Neuronal stem cell (in vitro differentiated cells): ENCODE measurements around the gene BAIAP2.

ENCODE experiments used
- DNase-seq: peaks from one replicate; pipeline ENCODE4 v3.0.0-alpha.2; 2013; ENCODE audit warnings: low spot score
- H2AFZ ChIP-seq: one replicate; pipeline ENCODE4 v1.6.1; 2013; ENCODE audit warnings: mild to moderate bottlenecking, low read length, inconsistent platforms
- H2AK5ac ChIP-seq: 2 replicates; pipeline ENCODE4 v1.6.1; 2013; ENCODE audit warnings: low read depth, mild to moderate bottlenecking, inconsistent platforms, low read length, moderate library complexity, mixed read lengths
- H2BK120ac ChIP-seq: 2 replicates; pipeline ENCODE4 v1.6.1; 2013; ENCODE audit warnings: low read depth, mild to moderate bottlenecking, inconsistent platforms, low read length, moderate library complexity, mixed read lengths
- H2BK12ac ChIP-seq: one replicate; pipeline ENCODE4 v1.6.1; 2013; ENCODE audit warnings: low read length, inconsistent platforms
- H2BK15ac ChIP-seq: 2 replicates; pipeline ENCODE4 v1.6.1; 2013; ENCODE audit warnings: mild to moderate bottlenecking, low read length, inconsistent platforms, mixed read lengths
- H2BK5ac ChIP-seq: one replicate; pipeline ENCODE4 v1.6.1; 2013; ENCODE audit warnings: inconsistent platforms, mild to moderate bottlenecking, low read length, moderate library complexity
- H3K14ac ChIP-seq: one replicate; pipeline ENCODE4 v1.6.1; 2013; ENCODE audit warnings: low read length, inconsistent platforms
- H3K18ac ChIP-seq: 2 replicates; pipeline ENCODE4 v1.6.1; 2013; ENCODE audit warnings: low read length, inconsistent platforms
- H3K23ac ChIP-seq: 2 replicates; pipeline ENCODE4 v1.6.1; 2013; ENCODE audit warnings: low read depth, mild to moderate bottlenecking, mixed read lengths, low read length, inconsistent platforms; ENCODE audit not compliant: poor library complexity
- H3K27ac ChIP-seq: replicated peaks from 3 replicates; pipeline ENCODE4 v1.5.1; 2013; ENCODE audit warnings: low read length, inconsistent platforms
- H3K27me3 ChIP-seq, 3 experiments: 2 replicates each; pipeline ENCODE4 v1.6.1; 2013; ENCODE audit warnings: low read length in 3 of 3, mild to moderate bottlenecking in 2 of 3, inconsistent platforms in 1 of 3, low read depth in 1 of 3, mixed read lengths in 1 of 3, moderate library complexity in 1 of 3; ENCODE audit not compliant: control insufficient read depth in 3 of 3, insufficient read depth in 3 of 3
- H3K36me3 ChIP-seq, 2 donors: replicated peaks in 1 of 2; 2 replicates each; pipeline ENCODE4 v1.6.1; 2013; ENCODE audit warnings: low read length in 2 of 2; ENCODE audit not compliant: control insufficient read depth in 2 of 2, insufficient read depth in 2 of 2
- H3K4ac ChIP-seq: 2 replicates; pipeline ENCODE4 v1.6.1; 2013; ENCODE audit warnings: inconsistent platforms, mild to moderate bottlenecking, low read length, moderate library complexity
- H3K4me1 ChIP-seq, 2 donors: 1 replicate in 1 of 2; 2 replicates in 1 of 2; pipeline ENCODE4 v1.6.1; 2013; ENCODE audit warnings: low read length in 2 of 2, low read depth in 1 of 2; ENCODE audit not compliant: control insufficient read depth in 2 of 2, insufficient read depth in 1 of 2
- H3K4me2 ChIP-seq: one replicate; pipeline ENCODE4 v1.6.1; 2013; ENCODE audit warnings: mild to moderate bottlenecking, low read length, inconsistent platforms; ENCODE audit not compliant: insufficient read depth, poor library complexity, severe bottlenecking
- H3K4me3 ChIP-seq, 2 donors: 2 replicates each; pipeline ENCODE4 v1.5.1; 2013; ENCODE audit warnings: low read length in 2 of 2, mild to moderate bottlenecking in 2 of 2, inconsistent platforms in 1 of 2, moderate library complexity in 1 of 2
- H3K79me1 ChIP-seq: one replicate; pipeline ENCODE4 v1.6.1; 2013; ENCODE audit warnings: low read depth, mild to moderate bottlenecking, inconsistent platforms, low read length, moderate library complexity
- H3K9ac ChIP-seq: one replicate; pipeline ENCODE4 v1.6.1; 2013; ENCODE audit warnings: mild to moderate bottlenecking, low read depth, low read length, inconsistent platforms; ENCODE audit not compliant: poor library complexity
- H3K9me3 ChIP-seq, 2 donors: replicated peaks in 1 of 2; 2 replicates each; pipeline versions ENCODE3 to v1.6.1; 2013; ENCODE audit warnings: low read length in 2 of 2, mild to moderate bottlenecking in 2 of 2, inconsistent platforms in 1 of 2, low read depth in 1 of 2, mixed read lengths in 1 of 2, moderate library complexity in 1 of 2; ENCODE audit not compliant: control insufficient read depth in 2 of 2, insufficient read depth in 1 of 2
- H4K8ac ChIP-seq: one replicate; pipeline ENCODE4 v1.6.1; 2013; ENCODE audit warnings: low read depth, mild to moderate bottlenecking, inconsistent platforms, low read length, moderate library complexity
- H4K91ac ChIP-seq: one replicate; pipeline ENCODE4 v1.6.1; 2013; ENCODE audit warnings: low read length, low read depth, mild to moderate bottlenecking, inconsistent platforms; ENCODE audit not compliant: poor library complexity
- WGBS, 2 donors: extraction: QIAGEN DNeasy Blood & Tissue Kit; methylation state at CpG; one replicate each; pipeline ENCODE4 v1.1.7; 2013; ENCODE audit warnings: missing lambda C conversion rate in 2 of 2, mixed read lengths in 1 of 2; ENCODE audit not compliant: insufficient read length in 2 of 2, insufficient replicate concordance in 1 of 2; ENCODE audit errors: extremely low coverage in 2 of 2; 5-methylcytosine and 5-hydroxymethylcytosine counted together

Gene BAIAP2

GRCh38 chr17:81115219-81115618 is 80.3 kb downstream of the BAIAP2 start:
- Histone ChIP-seq H3K14ac (no peak overlapping the region), H3K18ac (peak overlapping the region; percentile 76), H3K23ac (peak overlapping the region; percentile 89), H3K4me3 (no peak overlapping the region), H3K27ac (no peak overlapping the region), H2BK5ac (no peak overlapping the region), H4K91ac (no peak overlapping the region), H3K79me1 (no peaks in the 10 kb centered on the region), H2AK5ac (peak overlapping the region; percentile 37), H3K9me3 (no peaks in the 10 kb centered on the region), H3K4ac (no peak overlapping the region), H2BK12ac (no peak overlapping the region), H2BK15ac (no peak overlapping the region), H3K4me2 (no peak overlapping the region), H3K4me1 (peaks cover 0 to 5% of the 10 kb centered on the region in 2 donors), H2AFZ (no peak overlapping the region), H3K27me3 (peaks cover 0 to 2% (median 0%) of the 10 kb centered on the region in 3 experiments), H3K36me3 (peaks cover 0 to 16% of the 10 kb centered on the region in 2 donors), H4K8ac (no peak overlapping the region), H2BK120ac (no peak overlapping the region), H3K9ac (no peak overlapping the region)
- no CpG with 5 or more reads among the region's 11 CpGs for WGBS, 2 donors
- DNase-seq, result no peak

- DNase-seq, result no peak
- Histone ChIP-seq H3K18ac (no peak overlapping the region), H3K14ac (peak overlapping the region; percentile 3), H3K4me3 (no peak overlapping the region), H4K8ac (no peak overlapping the region), H2BK5ac (no peak overlapping the region), H2AFZ (no peak overlapping the region), H4K91ac (no peak overlapping the region), H3K4ac (no peak overlapping the region), H3K27me3 (peaks cover 0 to 2% (median 0%) of the 10 kb centered on the region in 3 experiments), H3K9ac (no peak overlapping the region), H3K79me1 (no peaks in the 10 kb centered on the region), H3K27ac (no peak overlapping the region), H2AK5ac (no peak overlapping the region), H2BK12ac (no peak overlapping the region), H3K4me1 (peaks cover 0 to 5% of the 10 kb centered on the region in 2 donors), H3K9me3 (no peaks in the 10 kb centered on the region), H2BK120ac (no peak overlapping the region), H3K4me2 (no peak overlapping the region), H3K23ac (no peak overlapping the region), H3K36me3 (peaks cover 0 to 9% of the 10 kb centered on the region in 2 donors), H2BK15ac (no peak overlapping the region)
- no CpG with 5 or more reads among the region's 22 CpGs for WGBS, 2 donors
Measured at GRCh38 chr17:81115749-81116464, 81.0 kb downstream of the BAIAP2 start.

GRCh38 chr17:81116704-81117103 is 81.8 kb downstream of the BAIAP2 start:
- Histone ChIP-seq H3K4ac (no peak overlapping the region), H3K79me1 (no peaks in the 10 kb centered on the region), H3K14ac (peak overlapping the region; percentile 71), H2BK15ac (no peak overlapping the region), H3K4me2 (no peak overlapping the region), H4K91ac (no peak overlapping the region), H3K27me3 (peaks cover 0 to 8% (median 0%) of the 10 kb centered on the region in 3 experiments), H3K27ac (no peak overlapping the region), H3K4me1 (peaks cover 0 to 5% of the 10 kb centered on the region in 2 donors), H2BK12ac (no peak overlapping the region), H3K9me3 (no peaks in the 10 kb centered on the region), H3K18ac (peak overlapping the region; percentile 48), H3K23ac (no peak overlapping the region), H4K8ac (no peak overlapping the region), H2AK5ac (no peak overlapping the region), H2AFZ (no peak overlapping the region), H3K9ac (peak overlapping the region; percentile 24), H2BK120ac (no peak overlapping the region), H3K4me3 (peak overlapping the region in 1 of 2 donors; percentile 14), H2BK5ac (no peak overlapping the region), H3K36me3 (peaks cover 0 to 8% of the 10 kb centered on the region in 2 donors)
- no CpG with 5 or more reads among the region's 8 CpGs for WGBS, 2 donors
- DNase-seq, result no peak

GRCh38 chr17:81117672-81118198 is 82.8 kb downstream of the BAIAP2 start:
- Histone ChIP-seq H3K27ac (no peak overlapping the region), H3K36me3 (peaks cover 0 to 8% of the 10 kb centered on the region in 2 donors), H3K4me3 (no peak overlapping the region), H2AK5ac (peak overlapping the region; percentile 46), H3K14ac (no peak overlapping the region), H3K27me3 (peaks cover 0 to 18% (median 0%) of the 10 kb centered on the region in 3 experiments), H3K4me2 (no peak overlapping the region), H3K4ac (no peak overlapping the region), H3K79me1 (peaks cover 5% of the 10 kb centered on the region), H3K9ac (peak overlapping the region; percentile 37), H2BK12ac (no peak overlapping the region), H4K91ac (no peak overlapping the region), H3K9me3 (no peaks in the 10 kb centered on the region), H2BK15ac (peak overlapping the region; percentile 67), H4K8ac (no peak overlapping the region), H2BK5ac (no peak overlapping the region), H3K4me1 (peaks cover 0 to 5% of the 10 kb centered on the region in 2 donors), H2BK120ac (no peak overlapping the region), H3K18ac (no peak overlapping the region), H3K23ac (peak overlapping the region; percentile 98), H2AFZ (no peak overlapping the region)
- DNase-seq, result no peak
- no CpG with 5 or more reads among the region's 20 CpGs for WGBS, 2 donors
